ENCODE measurements around the gene MVD.

DNA sequence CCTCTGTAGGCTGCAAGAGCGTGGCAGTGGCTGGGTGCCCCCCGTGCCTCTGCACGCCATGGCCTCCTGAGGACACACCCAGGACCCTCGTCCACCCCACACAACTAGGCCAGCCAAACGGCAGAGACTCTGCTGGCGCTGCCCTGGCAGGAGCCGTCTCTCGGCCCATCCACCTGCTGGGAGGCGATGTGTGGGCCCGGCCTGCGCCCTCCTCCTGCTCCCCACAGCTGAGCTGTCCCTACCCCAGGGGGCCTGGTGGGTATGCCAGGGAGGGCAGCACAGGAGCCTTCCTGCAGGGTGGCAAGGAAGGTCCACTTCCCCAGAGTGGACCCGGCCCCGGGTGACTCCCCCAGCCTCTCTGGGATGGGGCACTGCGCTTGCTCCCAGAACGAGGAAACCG, 36.3 kb upstream of the MVD start:
- TF ChIP-seq CTCF (IDR thresholded peaks at IDR 0.05; ENCODE audit: low read depth, low read length, missing input control) (no peak), RAD21 (IDR thresholded peaks at IDR 0.05) (no peak), ZBTB33 (IDR thresholded peaks at IDR 0.05) (no peak), FOXA1 (IDR thresholded peaks at IDR 0.05) (no peak), TAF1 (conservative IDR thresholded peaks at IDR 0.05) (no peak), GABPA (IDR thresholded peaks at IDR 0.05 in 1 of 2, conservative IDR thresholded peaks at IDR 0.05 in 1 of 2) (no peak), HNF4A (conservative IDR thresholded peaks at IDR 0.05) (no peak), EGR1 (IDR thresholded peaks at IDR 0.05; ENCODE audit: low read depth in 2 of 2) (no peak), REST (IDR thresholded peaks at IDR 0.05) (no peak), RXRA (IDR thresholded peaks at IDR 0.05) (no peak), JUND (IDR thresholded peaks at IDR 0.05) (no peak), HNF4G (IDR thresholded peaks at IDR 0.05) (no peak)
- TF ChIP-seq, protein P1, sequence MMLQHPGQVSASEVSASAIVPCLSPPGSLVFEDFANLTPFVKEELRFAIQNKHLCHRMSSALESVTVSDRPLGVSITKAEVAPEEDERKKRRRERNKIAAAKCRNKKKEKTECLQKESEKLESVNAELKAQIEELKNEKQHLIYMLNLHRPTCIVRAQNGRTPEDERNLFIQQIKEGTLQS (IDR thresholded peaks at IDR 0.05) = no peak
- TF ChIP-seq, protein P2, sequence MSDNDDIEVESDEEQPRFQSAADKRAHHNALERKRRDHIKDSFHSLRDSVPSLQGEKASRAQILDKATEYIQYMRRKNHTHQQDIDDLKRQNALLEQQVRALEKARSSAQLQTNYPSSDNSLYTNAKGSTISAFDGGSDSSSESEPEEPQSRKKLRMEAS (IDR thresholded peaks at IDR 0.05) = no peak

Measured in liver (tissue), 3 donors.